DOHH2 (cell line): ENCODE measurements around the gene TLL2.

Source experiments
- CTCF ChIP-seq: fragments of 200-600 bp; sonication (generic); IDR thresholded peaks from one replicate; pipeline ENCODE4 v1.5.1; 2014; ENCODE audit warnings: antibody characterized with exemption, mild to moderate bottlenecking, low read depth, low read length; ENCODE audit not compliant: poor library complexity, severe bottlenecking
- EZH2phosphoT487 ChIP-seq: fragments of 200-600 bp; sonication (generic); IDR thresholded peaks from 2 replicates; pipeline ENCODE4 v1.6.1; 2017; ENCODE audit warnings: borderline replicate concordance, mild to moderate bottlenecking, antibody characterized with exemption, low read length, moderate library complexity, mixed read lengths

- TF ChIP-seq CTCF, result no peak
- no peak for TF ChIP-seq EZH2phosphoT487
These were observed 86.4 kb downstream of the TLL2 start for GRCh38 chr10:96427291-96427690.
